ENCODE results near the gene FGF18.

DNA sequence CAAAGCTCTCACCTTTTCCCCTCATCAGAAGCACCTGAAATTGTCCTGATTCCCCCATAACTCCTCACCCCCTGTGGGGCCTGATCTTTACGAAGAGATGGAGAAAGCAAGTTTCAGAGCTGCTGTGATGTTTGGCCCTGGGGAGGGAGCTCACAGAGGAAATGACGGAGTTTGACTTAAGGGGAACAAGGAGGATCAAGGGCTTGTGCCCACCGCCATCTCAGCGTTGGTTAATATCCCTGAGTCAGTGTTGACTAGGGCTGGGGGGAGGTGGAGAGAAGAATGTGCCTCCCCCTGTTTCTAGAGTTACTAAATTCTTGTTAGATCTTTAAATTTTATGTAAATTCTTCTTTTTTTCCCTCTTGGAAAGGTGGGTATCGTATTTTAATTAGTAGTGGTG lies 27.8 kb downstream of the FGF18 start:
- no peak for TF ChIP-seq CTCF (IDR thresholded peaks at IDR 0.05)
- no peak for TF ChIP-seq POLR2A (IDR thresholded peaks at IDR 0.05; ENCODE audit: low read depth)
- no peak for TF ChIP-seq EP300 (IDR thresholded peaks at IDR 0.05)
